HG03521 (cell line): ENCODE measurements around the gene SCUBE2.
"Not testable (repeated sequence)": the region's sequence is repeated elsewhere in the genome, so short reads cannot be mapped to it uniquely, and the experiment has no call there.

Experiments
- ATAC-seq: cut with Tn5 transposase; IDR thresholded peaks from one replicate; pipeline ENCODE4 v1.9.1; 2021; ENCODE audit warnings: mild to moderate bottlenecking, moderate library complexity; ENCODE audit not compliant: unreplicated experiment

SCUBE2 gene

DNA sequence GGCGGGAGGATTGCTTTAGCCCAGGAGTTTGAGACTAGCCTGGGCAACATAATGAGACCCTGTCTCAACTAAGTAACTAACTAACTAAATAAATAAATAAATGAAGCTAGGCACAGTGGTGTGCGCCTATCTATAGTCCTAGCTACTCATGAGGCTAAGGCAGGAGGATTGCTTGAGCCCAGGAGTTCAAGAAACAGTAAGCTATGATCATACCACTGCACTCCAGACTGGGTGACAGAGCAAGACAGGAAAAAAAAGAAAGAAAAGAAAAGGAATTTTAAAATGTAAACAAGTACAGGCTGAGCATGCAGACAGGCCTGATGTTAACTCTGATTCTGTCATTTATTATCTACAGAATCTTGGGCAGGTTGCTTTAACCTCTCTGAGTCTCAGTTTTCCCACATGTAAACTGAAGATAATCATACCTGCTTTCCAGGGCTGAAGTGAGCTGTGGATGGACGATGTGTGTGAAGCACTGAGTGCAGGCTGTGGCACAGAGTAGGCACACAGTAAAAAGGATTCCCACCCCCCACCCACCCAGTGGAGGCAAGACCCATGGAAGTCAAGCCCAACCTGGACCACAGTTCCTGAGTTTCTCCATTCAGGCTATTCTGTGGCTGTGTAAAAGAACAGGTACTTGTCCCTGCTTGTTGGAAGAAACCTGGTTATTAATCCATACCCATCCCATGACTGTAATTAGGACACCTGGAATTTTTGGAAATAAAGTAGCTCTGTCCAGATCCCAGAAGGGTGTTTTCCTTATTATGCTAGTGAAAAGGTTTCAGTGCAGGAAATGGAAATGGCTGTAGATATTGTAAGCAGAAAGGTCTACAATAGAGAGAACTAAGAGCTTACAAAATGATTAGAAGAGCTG, 18.7 kb upstream of the SCUBE2 start:
- ATAC-seq, result no peak

DNA sequence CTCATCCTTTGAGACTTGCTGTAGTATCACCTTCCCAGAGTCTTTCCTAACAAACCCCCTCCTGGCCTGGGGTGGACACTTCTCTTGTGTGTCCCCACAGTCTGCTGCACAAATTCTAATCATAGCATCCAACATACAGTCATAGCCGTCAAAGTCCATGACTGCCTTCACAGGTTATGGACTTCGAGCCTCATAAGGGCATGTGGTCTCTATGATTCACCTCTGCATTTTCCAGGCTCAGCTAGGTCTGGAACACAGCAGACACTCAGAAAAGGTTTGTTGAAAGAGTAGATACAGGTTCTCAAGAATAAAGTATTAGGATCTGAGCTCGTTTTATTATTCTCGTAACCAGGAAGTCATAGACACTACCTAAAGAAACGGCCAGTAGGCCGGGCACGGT, 13.2 kb upstream of the SCUBE2 start:
- no peak for ATAC-seq

DNA sequence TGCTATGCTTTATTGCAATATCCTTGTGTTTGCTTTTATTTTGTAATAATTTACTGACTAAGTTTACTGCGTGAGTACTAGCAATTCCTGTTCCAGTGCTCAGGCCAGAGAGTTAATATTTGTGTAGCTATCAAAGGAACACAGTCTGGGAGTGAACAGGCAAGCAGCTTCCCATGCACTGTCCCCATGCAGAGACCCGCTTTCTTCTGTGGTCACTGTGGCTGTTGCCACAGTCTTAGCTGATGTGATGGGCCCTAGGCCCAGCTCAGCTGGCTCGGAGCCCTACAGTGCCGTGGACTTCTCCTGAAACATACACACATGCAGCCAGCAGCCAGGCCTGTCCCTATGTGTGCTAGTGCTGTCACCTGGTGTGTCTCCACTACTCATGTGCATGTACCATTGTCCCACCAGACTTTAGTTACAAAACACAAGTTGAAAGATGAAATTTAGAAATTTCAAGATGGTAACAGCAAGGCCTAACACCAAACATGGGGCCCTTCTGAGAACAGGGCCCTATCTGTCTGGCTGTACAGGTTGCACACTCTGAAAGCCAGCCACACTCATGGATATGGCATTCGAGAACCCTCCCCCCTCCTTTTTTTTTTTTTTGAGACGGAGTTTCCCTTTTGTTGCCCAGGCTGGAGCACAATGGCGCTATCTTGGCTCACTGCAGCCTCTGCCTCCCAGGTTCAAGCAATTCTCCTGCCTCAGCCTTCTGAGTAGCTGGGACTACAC, 12.3 kb upstream of the SCUBE2 start:
- ATAC-seq, result no peak

DNA sequence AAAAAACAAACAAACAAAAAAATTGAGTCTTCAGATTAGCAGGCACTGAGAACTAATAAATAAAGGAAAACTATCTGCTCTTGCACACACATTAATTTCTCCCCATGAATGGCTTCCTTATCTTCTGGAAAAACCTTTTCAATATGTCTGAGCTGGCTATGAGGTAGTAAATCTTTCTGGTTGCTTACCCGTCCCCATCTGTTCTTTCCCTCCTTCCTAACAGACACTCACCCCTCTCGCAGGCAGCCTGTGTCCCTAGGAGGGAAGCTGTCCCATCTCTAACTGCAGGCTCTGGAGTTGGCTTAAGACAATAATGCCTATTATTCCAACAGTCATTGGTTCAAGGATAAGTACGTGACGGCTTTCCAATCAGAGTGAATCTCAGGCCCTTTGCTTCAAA, 8.2 kb upstream of the SCUBE2 start:
- no peak for ATAC-seq

DNA sequence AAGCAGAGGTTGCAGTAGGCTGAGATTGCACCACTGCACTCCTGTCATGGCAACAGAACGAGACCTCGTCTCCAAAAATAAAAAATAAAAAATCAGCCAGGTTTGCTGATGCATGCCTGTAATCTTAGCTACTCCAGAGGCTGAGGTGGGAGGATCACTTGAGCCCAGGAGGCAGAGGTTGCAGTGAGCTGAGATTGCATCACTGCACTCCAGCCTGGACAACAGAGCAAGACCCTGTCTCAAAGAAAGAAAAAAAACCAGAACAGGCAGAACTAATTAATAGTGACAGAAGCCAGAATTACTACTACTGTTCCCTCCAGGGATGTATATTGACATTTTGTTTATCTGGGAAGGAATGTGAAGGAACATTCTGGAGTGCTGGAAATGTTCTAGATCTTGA, 7.1 kb upstream of the SCUBE2 start:
- not testable (repeated sequence) for ATAC-seq

DNA sequence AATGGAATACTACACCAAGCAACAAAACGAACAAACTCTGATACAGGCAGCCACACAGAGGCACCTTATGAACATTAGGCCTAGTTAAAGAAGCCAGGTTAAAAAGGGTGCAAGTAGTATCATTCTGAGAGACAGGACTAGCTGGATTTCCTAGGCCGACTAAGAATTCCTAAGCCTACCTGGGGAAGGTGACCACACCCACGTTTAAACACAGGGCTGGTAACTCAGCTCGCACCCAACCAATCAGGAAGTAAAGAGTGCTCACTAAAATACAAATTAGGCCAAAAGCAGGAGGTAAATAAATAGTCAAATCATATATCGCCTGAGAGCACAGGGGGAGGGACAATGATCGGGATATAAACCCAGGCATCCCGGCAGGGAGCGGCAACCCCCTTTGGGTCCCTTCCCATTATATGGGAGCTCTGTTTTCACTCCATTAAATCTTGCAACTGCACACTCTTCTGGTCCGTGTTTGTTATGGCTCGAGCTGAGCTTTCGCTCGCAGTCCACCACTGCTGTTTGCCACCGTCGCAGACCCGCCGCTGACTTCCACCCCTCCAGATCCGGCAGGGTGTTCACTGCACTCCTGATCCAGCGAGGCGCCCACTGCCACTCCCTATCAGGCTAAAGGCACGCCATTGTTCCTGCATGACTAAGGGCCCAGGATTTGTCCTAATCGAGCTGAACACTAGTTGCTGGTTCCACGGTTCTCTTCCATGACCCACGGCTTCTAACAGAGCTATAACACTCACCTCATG, 6.0 kb upstream of the SCUBE2 start:
- not testable (repeated sequence) for ATAC-seq

DNA sequence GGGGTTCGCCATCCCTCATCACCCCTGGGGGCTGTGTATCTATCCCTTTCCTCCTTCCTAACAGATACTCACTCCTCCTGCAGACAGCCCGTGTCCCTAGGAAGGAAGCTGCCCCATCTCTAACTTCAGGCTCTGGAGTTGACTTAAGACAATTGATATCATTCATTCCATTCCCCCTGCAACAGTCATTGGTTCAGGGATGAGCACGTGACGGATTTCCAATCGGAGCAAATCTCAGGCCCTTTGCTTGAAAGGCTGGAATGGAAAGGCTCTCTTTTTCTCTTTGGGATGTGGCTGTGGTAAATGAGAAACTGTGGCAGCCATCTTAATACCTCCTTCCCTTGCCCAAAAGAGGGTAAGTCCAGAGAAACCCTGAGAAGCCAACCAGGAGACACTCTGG, 5.0 kb upstream of the SCUBE2 start:
- no peak for ATAC-seq

DNA sequence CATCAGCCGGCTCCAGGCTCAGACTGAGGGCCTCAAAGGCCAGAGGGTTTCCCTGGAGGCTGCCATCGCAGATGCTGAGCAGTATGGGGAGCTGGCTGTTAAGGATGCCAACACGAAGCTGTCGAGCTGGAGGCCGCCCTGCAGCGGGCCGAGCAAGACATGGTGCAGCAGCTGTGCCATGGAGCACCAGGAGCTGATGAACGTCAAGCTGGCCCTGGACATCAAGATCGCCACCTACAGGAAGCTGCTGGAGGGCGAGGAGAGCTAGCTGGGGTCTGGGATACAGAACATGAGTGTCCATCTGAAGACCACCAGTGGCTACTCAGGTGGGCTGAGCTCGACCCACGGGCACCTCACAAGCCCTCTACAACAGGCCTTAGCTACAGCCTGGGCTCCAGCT, 4.0 kb upstream of the SCUBE2 start:
- no peak for ATAC-seq

DNA sequence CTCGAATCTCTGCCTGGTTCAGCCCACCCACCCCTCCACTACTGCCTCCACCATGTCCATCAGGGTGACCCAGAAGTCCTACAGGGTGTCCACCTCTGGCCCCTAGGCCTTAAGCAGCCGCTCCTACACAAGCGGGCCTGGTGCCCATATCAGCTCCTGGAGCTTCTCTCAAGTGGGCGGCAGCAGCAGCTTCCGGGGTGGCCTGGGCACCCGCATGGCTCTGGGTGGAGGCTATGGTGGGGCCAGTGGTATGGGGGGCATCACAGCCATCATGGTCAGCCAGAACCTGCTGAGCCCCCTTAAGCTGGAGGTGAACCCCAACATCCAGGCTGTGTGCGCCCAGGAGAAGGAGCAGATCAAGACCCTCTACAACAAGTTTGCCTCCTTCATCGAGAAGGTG, 3.0 kb upstream of the SCUBE2 start:
- no peak for ATAC-seq

DNA sequence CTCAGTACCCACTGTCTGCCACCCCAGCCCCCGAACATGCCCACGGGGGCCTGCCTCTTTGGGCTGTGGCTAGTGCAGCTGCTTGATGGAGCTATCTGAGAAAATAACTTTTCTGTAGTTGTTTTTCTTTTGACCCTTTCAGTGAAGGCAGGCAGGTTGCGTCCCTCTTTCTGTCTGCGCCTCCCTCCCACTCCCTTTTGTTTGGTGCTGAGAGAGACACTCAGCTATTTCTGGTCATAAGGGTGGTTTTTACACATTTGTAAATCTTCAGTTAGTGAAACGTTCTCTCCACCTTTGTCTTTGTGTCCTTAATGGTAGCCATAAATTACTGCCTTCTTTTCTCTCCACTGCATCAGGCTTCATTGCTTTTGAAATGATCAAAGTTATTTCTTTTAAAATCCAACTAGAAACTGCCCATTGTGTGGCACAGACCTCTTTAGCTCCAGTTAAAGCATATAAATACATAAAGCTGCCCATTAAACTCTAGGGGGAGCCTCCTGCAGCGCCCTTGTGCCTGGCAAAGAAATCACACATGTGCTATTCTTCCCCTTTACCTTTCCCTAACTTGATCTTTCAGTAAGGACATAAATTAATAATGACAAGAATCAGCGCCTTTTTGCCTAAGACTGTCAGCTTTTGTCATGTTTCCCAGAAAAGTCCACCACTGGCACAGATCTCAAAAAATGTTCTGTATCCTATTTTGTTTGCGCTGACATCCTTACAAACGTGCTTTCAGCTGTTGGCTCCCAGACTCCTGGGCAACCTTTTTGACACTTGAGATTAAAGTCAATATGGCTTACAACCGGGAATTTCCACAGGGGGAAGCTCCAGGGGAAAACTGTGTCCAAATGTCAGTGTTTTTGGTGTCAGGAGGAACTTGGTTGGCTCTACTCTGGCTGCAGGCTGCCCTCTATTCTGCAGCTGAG, 1.7 kb upstream of the SCUBE2 start:
- ATAC-seq, result no peak

DNA sequence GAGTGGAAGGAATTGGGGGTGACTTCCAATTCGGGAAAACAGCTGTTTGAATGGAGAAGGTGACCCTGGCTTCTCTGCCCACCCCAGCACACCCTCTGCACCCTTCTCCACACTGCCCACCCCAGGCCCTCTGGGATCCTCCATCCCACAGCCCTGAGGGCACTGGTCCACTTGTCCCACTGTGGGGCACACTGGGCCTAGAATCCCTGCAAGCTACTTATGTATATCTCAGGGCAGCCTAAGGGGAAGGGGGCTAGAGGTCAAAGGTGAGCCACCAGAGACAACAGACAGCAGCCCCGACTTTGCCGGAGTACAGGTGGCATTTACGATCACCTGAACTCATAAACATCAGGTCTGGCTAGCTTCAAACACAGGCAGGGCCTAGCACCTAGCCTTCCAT, 673 bp upstream of the SCUBE2 start:
- no peak for ATAC-seq

DNA sequence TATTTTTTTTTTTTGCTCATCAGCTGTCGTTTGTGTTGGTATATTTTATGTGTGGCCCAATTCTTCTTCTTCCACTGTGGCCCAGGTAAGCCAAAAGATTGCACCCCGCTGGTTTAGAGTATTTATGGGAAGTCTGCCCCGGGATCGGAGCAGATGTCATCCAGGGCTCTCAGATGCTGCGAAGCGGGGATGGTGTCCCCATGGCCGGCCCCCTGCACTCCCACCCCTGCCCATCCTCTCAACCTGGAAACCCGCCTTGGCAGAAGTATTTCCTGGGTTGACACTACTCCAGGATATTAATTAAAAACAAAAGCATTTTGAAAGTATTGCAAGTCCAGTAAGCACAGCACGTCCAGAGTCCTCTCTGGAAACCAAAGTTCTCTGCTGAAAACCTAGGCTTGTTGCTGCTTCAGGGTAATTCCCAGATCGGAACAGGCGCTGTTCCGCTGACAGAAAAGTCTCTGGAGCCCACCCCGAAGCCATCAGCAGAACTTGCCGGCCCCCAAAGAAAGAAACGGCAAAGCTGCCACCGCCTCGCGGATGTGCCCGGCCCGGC, 833 bp downstream of the SCUBE2 start:
- no peak for ATAC-seq

DNA sequence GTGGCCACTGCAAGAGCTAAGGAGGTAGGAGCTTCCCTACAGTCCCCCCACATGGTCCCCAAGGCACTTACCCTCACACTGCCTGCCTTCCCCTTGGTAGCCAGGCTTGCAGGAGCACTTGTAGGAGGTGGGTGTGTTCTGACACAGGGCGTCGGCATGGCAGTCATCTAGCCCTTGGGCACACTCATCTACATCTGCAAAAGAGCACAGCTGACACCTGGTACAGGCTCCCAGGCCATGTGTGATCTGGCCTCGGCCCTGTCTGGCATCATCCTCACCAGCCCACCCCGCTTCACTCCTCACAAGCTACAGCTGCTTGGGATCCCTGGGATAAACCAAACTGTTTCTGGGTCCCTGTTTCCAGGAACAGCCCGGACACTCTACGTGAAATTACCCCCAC, 1.8 kb downstream of the SCUBE2 start:
- ATAC-seq, result no peak

DNA sequence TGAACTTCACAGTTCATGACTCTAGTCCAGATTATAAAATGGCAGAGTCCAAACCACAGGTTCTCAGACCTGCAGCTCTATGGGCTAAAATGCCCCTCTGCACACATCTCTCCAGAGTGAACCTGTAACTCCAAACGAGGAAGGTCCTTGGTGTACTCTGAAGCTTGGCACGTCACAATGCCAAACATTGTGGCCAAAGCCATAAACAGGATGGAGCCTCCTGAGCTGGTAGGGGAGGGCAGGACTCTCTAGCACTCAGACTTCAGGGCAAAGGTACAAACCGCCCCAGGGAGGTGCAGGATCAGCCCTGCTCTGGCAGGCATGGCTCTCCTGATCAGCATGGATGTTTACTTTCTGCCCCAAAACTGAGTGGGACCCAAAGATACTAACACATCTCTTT, 2.3 kb downstream of the SCUBE2 start:
- no peak for ATAC-seq

DNA sequence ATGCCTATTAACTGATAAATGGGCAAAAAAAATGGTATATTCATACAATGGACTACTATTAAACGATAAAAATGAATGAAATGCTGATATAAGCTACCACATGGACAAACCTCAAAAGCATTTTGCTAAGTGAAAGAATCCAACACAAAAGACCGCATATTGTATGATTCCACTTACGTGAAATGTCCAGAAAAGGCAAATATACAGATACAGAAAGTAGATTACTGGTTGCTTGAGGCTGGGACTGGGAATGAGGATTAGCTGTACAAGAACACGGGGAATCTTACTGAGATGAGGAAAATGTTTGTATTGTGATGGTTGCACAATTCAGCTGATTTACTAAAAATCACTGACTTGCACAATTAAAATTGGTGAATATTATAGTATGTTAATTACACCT, 8.8 kb downstream of the SCUBE2 start:
- no peak for ATAC-seq

DNA sequence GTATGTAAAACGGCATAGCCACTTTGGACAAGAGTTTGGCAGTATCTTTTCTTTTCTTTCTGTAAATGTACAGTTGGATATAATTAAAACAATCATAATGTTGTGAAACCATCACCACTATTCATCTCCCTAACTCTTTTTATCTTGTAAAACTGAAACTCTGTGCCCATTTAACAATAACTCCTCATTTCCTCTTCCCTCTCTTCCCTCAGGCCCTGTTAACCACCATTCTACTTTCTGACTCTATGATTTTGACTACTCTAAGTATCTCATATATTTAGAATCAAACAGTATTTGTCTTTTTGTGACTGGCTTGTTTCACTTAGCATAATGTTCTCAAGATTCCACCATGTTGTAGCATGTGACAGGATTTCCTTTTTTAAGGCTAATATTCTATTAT, 10.2 kb downstream of the SCUBE2 start:
- no peak for ATAC-seq

DNA sequence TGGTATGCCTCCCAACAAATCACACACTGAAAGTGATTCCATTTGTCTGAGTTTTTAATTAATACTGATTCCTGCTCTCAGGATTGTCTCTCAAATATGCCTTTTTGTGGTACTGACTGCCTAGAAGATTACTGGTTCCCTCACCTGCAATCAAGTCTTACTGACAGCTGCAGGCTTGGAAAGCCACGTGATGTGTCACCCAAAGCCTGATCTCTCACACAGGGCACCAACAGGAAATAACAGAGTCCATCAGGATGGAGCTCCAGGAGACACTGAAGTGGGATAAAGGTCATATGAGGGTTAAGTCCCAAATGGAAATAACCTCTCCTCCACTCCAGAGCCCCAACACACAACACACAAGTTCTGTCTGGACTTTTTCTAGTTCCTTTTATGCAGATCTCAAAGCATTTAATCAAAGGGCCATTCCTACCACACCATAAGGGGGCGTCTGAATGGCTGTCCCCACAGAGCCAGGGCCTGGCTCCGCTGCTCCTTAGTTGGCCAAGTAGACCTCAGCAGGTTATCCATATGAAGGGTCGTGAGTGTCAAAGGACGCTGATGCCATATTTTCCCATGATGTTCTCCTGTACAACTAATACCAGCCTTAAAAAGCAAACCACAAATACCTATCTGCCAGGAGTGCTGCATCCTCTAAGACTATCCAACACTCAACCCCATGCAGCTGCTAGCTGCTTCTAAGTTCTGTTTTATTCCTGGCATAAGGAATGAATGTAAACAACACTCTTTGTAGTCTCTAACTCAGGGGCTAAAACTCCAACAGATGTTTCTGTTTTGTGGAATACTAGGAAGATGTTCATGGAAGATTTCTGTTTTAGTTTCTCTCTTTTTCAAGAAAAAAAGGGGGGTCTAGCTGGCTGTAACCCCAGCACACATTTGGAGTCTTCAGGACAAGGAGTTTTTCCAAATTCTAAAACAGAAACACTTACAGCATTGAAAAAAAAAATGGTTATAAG, 13.0 kb downstream of the SCUBE2 start:
- no peak for ATAC-seq

DNA sequence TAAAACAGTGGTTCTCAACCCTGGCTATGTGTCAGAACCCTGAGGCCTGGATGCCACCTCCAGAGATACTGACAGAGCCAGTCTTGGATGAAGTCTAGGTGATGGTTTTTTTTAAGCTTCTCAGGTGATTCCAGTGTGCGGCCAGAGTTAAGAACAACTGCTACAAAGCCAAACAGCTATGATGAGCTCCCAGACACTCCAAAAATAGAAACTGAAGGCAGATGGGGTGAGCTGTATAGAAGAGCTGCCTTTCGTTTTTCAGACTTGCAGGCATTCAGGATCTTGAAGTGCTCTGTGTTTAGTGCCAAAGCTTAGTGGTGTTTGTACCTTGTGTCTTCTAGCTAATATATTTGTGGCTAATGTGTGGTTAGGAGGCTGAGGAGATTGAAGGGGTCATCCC, 14.2 kb downstream of the SCUBE2 start:
- ATAC-seq, result no peak

DNA sequence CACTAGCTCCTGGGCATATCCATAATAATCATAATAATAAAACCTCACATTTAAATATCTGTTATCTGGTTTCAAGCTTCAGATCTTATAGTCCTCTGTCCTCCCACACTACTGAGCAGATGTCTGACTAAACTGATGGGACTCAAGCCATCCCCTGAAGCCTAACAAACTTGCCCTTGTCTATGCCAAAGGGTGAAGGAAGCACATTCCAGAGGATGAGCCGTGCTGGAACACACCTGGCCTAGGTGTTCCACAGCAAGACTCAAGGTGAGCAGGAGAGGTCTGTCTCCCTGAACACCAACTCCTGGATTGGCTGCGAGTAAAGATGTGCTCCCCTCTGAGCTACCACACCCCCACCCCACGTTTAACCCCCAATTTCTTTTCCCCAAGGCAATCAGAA, 14.7 kb downstream of the SCUBE2 start:
- no peak for ATAC-seq
